Measurements from ENCODE around the gene CCDC78.
A peak's percentile ranks its signal among the peaks of the same experiment; 100 is the strongest.

Gene CCDC78

DNA sequence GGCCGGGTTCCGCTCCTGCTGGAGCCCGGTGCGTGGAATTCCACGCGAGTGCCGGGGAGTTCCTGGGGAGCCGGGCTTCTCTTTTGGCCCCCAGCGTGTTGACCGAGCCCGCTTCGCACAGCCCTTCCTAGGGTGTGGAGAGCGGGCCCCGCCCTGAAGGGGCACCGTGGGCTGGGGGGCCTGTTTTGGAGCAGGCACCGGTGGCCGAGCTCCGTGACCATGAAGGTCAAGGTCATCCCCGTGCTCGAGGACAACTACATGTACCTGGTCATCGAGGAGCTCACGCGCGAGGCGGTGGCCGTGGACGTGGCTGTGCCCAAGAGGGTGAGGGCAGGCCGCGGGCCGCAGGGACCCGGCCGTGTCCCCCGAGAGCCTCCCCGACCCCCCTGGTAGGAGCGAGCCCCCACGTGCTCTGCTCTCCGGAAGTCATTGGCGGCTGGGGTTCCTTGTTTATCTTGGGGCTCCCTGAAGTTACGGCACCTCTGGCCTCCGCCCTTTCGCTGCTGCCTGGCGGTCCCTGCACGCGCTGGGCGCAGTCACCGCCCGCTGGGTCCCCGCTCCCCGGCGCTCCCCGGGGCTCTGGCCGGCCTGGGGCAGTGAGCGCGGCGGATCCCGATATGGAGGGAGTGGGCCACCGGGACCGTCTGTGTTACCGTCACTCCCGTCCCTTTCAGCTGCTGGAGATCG lies 1.2 kb upstream of the CCDC78 start:
- TF ChIP-seq, protein P1, sequence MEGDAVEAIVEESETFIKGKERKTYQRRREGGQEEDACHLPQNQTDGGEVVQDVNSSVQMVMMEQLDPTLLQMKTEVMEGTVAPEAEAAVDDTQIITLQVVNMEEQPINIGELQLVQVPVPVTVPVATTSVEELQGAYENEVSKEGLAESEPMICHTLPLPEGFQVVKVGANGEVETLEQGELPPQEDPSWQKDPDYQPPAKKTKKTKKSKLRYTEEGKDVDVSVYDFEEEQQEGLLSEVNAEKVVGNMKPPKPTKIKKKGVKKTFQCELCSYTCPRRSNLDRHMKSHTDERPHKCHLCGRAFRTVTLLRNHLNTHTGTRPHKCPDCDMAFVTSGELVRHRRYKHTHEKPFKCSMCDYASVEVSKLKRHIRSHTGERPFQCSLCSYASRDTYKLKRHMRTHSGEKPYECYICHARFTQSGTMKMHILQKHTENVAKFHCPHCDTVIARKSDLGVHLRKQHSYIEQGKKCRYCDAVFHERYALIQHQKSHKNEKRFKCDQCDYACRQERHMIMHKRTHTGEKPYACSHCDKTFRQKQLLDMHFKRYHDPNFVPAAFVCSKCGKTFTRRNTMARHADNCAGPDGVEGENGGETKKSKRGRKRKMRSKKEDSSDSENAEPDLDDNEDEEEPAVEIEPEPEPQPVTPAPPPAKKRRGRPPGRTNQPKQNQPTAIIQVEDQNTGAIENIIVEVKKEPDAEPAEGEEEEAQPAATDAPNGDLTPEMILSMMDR (IDR thresholded peaks at IDR 0.05; ENCODE audit: low read depth, low read length): no peak
- DNase-seq: peak; percentile 37
- Histone ChIP-seq H3K4me1 (peaks cover 7% of the 10 kb centered on the region), H3K36me3 (peaks cover 41% of the 10 kb centered on the region), H3K27me3 (no peaks in the 10 kb centered on the region), H3K9me3 (no peaks in the 10 kb centered on the region), H3K4me3 (ENCODE audit: low read depth, low read length) (peak overlapping the region; percentile 83)

- H3K9me3 ChIP-seq: no peaks in the 10 kb centered on the region
- H3K36me3 ChIP-seq: peaks cover 39% of the 10 kb centered on the region
- TF ChIP-seq, protein P1 (IDR thresholded peaks at IDR 0.05; ENCODE audit: low read depth, low read length): no peak
- DNase-seq: no peak
- H3K4me1 ChIP-seq: peaks cover 12% of the 10 kb centered on the region
- no peak overlapping the region for H3K4me3 ChIP-seq (ENCODE audit: low read depth, low read length)
- no peaks in the 10 kb centered on the region for H3K27me3 ChIP-seq
Measured at GRCh38 chr16:726188-726437, 130 bp downstream of the CCDC78 start.

GRCh38 chr16:725463-726187 lies 618 bp downstream of the CCDC78 start:
- no peak for DNase-seq
- H3K4me1 ChIP-seq: peaks cover 12% of the 10 kb centered on the region
- H3K27me3 ChIP-seq: no peaks in the 10 kb centered on the region
- no peak overlapping the region for H3K4me3 ChIP-seq (ENCODE audit: low read depth, low read length)
- H3K9me3 ChIP-seq: no peaks in the 10 kb centered on the region
- TF ChIP-seq, protein P1 (IDR thresholded peaks at IDR 0.05; ENCODE audit: low read depth, low read length): no peak
- H3K36me3 ChIP-seq: peaks cover 34% of the 10 kb centered on the region

DNA sequence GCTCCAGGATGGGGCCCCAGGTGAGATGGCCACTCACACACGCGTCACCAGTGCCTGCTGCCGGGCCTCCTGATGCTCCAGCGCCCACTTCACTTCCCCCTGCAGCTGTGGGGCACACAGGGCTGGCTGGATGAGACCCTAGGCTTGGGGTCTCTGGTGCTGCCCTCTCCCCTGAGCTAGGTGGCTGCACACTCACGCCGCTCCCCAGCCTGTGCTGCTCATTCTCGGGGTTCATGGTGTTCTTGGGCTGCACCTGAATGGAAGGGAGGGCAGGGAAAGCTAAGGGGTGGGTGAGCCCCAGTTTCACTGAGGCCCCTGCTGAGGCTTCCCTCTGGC lies 1.2 kb downstream of the CCDC78 start:
- DNase-seq: no peak
- TF ChIP-seq, protein P1 (IDR thresholded peaks at IDR 0.05; ENCODE audit: low read depth, low read length): no peak
- Histone ChIP-seq H3K36me3 (peaks cover 28% of the 10 kb centered on the region), H3K4me3 (ENCODE audit: low read depth, low read length) (no peak overlapping the region), H3K27me3 (no peaks in the 10 kb centered on the region), H3K4me1 (peaks cover 12% of the 10 kb centered on the region), H3K9me3 (no peaks in the 10 kb centered on the region)

DNA sequence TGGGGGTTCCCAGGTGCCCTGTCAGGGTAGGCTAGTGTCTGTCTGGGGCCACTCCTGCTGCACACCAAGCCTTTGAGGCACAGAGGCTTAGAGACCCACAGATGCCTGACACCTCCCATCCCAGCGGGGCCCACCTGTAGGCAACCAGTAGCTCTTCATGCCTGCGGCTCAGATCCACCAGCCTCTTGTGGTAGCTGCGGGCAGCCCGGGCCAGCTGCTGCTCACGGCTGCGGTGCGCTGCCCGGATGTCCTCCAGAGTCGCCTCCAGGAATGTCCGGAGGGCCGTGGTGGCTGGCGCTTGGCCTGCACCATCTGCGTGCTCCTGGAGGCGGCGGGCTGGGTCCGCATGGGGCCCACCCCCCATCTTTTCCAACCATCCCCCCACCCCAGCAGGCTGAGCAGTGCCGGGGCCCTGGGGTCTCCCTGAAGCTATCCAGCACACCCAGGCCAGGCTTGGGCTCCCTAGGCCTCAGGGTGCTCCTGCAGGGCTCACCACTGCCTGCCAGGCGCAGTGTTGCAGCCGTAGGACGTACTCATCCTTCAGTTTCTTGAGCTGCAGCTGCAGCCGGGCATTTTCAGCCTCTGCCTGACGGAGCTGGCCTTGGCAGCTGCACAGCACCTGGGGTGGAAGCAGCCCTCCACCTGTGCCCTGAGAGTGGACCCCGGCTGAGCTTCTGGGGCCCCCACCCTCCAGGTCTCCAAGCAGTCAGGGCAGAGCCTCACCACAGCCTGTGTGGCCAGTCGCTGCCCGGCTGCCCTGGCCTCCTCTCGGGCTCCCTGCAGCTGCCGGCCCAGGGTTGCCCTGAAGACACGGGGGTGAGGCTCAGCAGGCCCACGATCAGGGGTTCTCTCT lies 1.8 kb downstream of the CCDC78 start:
- no peaks in the 10 kb centered on the region for H3K9me3 ChIP-seq
- no peaks in the 10 kb centered on the region for H3K27me3 ChIP-seq
- DNase-seq: no peak
- peaks cover 22% of the 10 kb centered on the region for H3K36me3 ChIP-seq
- H3K4me3 ChIP-seq (ENCODE audit: low read depth, low read length): no peak overlapping the region
- TF ChIP-seq, protein P1 (IDR thresholded peaks at IDR 0.05; ENCODE audit: low read depth, low read length): no peak
- peaks cover 12% of the 10 kb centered on the region for H3K4me1 ChIP-seq
